GM21619 (cell line): ENCODE data around the gene ROGDI.
"Not testable (repeated sequence)": the region's sequence is repeated elsewhere in the genome, so short reads cannot be mapped to it uniquely, and the experiment has no call there.

Experiments
- ATAC-seq: cut with Tn5 transposase; IDR thresholded peaks from one replicate; pipeline ENCODE4 v1.9.1; 2021; ENCODE audit not compliant: unreplicated experiment

The ROGDI gene

DNA sequence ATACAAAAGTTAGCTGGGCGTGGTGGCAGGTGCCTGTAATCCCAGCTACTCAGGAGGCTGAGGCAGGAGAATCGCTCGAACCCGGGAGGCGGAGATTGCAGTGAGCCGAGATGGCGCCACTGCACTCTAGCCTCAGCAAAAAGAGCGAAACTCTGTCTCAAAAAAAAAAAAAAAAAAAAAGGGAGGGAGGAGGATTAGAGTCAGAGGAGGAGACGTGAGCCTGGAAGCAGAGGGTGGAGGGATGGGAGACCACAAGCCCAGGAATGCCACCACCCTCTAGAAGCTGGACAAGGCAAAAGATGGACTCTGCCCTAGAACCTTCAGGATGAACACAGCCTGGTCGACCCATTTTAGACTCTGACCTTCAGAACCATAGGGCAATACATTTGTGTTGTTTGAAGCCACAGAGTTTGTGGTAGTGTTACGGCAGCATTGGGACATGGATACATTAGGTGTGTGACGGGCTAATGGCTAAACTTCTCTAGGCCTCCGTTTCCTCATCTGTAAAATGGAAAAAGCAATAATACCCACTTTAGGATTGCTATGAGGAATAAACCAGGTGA, 9.4 kb downstream of the ROGDI start:
- ATAC-seq, result no peak

GRCh38 chr16:4790871-4791270, 11.6 kb downstream of the ROGDI start:
- no peak for ATAC-seq

- no peak for ATAC-seq
Observed at GRCh38 chr16:4790261-4790660, 12.2 kb downstream of the ROGDI start.

DNA sequence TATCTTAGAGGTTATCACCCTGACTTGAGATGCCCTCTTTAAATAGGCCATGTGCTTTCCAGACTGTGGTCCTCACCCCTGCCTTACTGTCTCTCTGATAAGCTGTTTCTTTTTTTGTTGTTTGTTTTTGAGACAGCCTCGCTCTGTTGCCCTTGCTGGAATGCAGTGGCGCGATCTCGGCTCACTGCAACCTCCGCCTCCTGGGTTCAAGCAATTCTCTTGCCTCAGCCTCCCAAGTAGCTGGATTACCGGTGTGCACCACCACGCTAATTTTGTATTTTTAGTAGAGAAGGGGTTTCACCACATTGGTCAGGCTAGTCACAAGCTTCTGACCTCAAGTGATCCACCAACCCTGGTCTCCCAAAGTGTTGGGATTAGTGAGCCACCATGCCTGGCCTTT, 13.5 kb downstream of the ROGDI start:
- ATAC-seq, result no peak

GRCh38 chr16:4788489-4788889, 13.9 kb downstream of the ROGDI start:
- ATAC-seq, result no peak

DNA sequence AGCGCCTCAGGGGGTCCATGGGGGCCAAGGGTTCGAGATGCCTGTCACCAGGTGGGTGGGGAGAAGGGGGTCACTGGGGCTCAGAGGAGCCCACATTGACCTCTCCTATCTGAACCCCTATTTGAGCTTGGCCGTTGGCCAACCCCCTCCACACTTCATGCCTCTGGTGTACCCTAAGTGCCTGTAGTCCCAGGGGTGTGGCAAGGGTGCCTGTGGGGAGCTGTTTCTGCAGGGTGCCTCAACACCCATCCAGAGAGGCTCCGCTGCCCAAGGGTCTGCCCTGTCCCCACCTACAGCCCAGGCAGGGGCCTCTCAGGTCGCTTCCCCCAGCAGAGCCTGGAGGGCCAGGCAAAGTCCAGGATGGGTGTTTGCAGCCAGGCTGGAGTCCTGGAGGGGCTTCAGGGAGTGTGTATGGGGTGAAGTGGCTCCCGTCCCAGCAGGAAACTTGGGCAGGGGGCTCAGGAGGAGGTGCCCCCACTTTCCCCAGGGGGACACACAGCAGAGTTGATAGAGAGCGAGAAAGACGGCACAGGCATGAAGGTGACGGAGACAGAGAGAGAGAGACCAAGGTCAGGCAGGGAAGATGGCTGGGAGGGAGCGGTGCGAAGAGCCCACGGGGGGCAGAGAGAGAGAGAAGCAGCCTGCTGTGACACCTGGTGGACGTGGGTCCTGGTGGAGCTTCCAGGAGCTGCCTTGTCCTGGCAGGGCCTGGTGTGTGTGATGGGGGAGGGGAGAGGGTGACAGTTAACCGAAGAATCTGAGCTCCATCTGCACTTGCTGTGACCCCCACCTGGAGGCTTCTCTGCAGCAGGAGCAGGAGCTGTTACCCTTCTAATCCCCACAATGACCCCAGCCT, 14.6 kb downstream of the ROGDI start, which contains the start of gene SEPTIN12:
SEPTIN12 (minus strand) TSS at position 719 of the 856 bp plus-strand sequence; CDS start at position 19, 700 bp downstream.
- ATAC-seq, result no peak

DNA sequence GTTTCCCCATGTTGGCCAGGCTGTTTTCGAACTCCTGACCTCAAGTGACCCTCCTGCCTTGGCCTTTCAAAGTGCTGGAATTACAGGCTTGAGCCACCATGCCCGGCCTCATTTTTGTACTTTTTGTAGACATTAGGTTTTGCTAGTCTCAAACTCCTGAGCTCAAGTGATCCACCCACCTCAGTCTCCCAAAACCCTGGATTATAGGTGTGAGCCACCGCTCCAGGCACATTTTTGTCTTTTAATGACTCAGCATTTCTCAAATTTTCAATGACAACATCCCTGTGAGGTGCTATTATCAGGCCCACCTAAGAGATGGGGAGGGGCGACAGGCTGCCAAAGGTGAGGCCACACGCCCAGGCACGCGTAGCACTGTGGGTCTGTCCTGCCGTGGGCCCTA, 15.4 kb downstream of the ROGDI start:
- ATAC-seq, result no peak

- ATAC-seq, result no peak
Observed at GRCh38 chr16:4785758-4786433, 16.5 kb downstream of the ROGDI start.

DNA sequence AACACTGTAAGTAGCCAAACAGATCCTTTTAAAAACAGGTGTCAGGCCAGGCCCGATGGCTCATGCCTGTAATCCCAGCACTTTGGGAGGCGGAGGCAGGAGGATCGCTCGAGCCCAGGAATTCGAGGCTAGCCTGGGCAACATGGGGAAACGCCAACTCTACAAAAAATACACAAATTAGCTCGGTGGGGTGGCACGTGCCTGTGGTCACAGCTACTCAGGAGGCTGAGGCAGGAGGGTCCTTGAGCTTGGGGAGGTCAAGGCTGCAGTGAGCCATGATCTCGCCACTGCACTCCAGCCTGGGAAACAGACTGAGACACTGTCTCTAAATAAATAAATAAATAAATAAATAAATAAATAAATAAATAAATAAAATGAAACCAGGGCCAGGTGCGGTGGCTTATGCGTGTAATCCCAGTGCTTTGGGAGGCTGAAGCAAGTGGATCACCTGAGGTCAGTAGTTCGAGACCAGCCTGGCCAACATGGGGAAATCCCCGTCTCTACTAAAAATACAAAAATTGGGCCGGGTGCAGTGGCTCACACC, 17.9 kb downstream of the ROGDI start:
- ATAC-seq, result not testable (repeated sequence)

DNA sequence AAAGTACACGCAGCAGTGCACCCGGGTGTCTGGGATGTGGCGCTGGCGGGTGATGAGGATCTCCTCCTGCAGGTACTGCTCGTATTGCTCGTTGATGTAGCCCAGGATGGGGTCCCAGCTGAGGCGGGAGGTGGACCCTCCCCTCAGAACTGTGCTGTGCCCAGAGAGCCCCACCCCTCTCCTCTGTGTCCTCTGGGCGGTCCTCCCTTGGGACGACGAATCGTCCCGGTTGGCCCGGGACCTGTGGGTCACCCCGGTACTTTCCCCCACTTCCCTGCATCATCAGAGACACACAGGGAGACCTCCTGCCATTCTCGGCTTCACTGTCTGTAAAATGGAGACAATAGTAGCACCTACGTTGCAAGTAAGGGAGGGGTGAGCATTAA, 18.5 kb downstream of the ROGDI start:
- ATAC-seq, result no peak

GRCh38 chr16:4783251-4783950, 19.0 kb downstream of the ROGDI start:
- ATAC-seq, result no peak

DNA sequence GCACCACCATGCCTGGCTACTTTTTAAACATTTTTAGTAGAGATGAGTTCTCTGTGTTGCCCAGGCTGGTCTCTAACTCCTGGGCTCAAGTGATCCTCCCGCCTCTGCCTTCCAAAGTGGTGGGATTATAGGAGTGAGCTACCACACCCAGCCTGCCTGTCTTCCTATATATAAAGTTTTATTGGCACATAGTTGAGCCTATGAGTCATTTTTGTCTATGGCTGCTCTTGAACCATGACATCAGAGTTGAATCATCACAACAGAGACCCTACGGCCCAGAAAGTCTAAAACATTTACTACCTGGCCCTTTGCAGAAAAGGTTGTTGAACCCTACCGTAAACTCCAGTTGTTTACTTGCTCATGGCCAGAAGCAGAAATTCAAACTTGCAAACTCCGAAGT, 22.2 kb downstream of the ROGDI start:
- ATAC-seq, result no peak

DNA sequence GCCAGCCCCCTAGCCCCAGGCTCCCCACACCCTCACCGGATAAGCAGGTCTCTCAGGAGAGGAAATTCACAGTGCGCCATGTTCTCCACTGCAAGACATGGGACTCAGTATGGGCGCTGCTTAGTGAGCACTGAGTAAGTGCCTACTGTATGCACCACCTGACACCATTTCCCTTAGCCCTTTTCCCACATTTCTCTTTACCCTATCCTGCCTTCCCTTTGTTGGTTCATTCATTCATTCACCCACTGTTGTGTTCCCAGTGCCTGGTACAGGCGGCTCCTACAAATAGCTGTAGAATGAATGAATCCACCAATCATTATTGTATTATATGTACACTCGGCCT, 24.4 kb downstream of the ROGDI start:
- no peak for ATAC-seq

DNA sequence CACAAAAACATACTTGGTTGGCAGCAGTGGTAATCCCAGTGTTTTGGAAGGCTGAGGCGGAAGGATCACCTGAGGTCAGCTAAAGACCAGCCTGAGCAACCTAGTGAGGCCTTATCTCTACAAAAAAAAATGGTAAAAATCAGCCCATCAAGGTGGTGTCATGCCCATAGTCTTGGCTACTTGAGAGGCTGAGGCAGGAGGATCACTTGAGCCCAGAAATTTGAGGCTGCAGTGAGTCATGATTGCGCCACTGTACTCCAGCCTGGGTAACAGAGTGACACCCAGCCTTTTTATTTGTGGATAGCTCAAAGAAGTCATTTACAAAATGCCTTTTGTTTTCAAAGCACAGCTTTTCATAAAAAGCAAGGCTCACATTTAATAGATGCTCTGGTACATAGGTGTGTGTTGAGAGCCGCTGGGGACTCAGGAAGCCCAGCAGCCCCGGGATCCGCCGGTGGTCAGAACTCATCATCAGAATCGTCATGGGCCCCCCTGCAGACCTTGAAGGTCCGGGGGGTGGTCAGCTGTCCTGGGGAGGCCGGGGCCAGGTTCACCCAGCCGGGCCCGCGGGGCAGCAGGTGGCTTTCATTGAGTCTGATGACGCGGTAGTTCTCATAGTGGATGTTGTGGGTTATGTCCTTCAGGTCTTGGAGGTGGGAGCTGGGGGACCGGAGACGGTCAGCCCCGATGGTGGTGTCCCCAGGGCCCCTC, 24.9 kb downstream of the ROGDI start:
- ATAC-seq, result no peak

GRCh38 chr16:4776141-4776705, 26.2 kb downstream of the ROGDI start:
- ATAC-seq, result no peak

DNA sequence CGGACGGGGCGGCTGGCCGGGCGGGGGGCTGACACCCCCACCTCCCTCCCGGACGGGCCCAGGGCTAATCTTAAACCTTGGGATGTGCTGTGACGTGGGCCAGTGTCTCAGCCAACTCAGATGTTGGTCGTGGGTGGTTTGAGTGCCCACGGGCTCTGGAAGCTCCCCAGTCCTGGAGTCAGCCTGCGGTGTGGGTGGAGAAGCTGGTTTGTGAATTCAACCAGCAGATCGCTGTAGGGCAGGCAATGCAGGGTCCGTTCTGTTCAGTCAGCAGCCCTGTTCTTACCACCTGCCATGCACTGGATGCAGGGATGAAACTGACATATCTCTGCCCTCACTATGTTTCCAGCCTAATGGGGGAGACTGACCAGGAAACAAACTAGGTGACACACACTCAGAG, 27.4 kb downstream of the ROGDI start:
- ATAC-seq, result no peak

DNA sequence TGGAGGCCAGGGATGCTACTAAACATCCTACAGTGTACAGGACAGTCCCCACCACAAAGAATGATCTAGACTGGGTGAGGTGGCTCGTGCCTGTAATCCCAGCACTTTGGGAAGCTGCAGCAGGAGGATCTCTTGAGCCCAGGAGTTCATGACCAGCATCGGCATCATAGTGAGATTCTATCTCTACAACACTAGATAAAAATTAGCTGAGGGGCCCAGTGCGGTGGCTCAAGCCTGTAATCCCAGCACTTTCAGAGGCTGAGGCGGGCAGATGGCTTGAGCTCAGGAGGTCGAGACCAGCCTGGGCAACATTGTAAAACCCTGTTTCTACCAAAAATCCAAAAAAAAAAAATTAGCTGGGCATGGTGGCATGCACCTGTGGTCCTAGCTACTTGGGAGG, 30.1 kb downstream of the ROGDI start:
- no peak for ATAC-seq

- ATAC-seq, result no peak
Observed at GRCh38 chr16:4771646-4772045, 30.8 kb downstream of the ROGDI start.

GRCh38 chr16:4769306-4769638, 33.2 kb downstream of the ROGDI start:
- no peak for ATAC-seq

- peak; percentile 64 for ATAC-seq
Observed at GRCh38 chr16:4768549-4769305, 33.7 kb downstream of the ROGDI start.
